Measurements from ENCODE around the gene TBX19. TPM values are rescaled to one million over a fixed set of nuclear protein-coding genes. Genes with fewer than 3 reads are reported as not detected.

The TBX19 gene
- total RNA-seq, 1 donor from 2014 or later = 1.8 TPM

DNA sequence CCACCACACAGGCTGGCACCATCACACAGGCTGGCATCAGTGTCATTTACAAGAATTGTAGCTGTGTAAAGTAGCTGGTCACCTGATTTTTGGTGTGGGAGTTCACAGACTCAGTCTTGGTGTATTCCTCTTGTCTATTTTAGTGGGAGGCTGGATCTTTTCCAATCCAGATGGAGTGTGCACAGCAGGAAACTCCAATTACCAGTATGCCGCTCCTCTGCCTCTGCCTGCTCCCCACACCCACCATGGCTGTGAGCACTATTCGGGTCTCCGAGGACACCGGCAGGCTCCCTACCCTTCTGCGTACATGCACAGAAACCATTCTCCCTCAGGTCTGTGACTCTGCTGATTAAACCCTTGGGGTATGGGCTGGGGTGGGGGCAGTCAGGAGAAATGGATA, 24.2 kb downstream of the TBX19 start:
- no peak for DNase-seq (ENCODE audit: low spot score)
- Mint-ChIP-seq H3K27me3 (ENCODE audit: low read depth) (no peaks in the 10 kb centered on the region), H3K27ac (ENCODE audit: unreplicated experiment) (no peak overlapping the region), H3K9me3 (ENCODE audit: low read depth) (no peaks in the 10 kb centered on the region), H3K4me1 (ENCODE audit: low read depth) (peaks cover 34% of the 10 kb centered on the region), H3K36me3 (ENCODE audit: low read depth) (peaks cover 6% of the 10 kb centered on the region), H3K4me3 (ENCODE audit: unreplicated experiment) (no peak overlapping the region)
- TF ChIP-seq, protein P1, sequence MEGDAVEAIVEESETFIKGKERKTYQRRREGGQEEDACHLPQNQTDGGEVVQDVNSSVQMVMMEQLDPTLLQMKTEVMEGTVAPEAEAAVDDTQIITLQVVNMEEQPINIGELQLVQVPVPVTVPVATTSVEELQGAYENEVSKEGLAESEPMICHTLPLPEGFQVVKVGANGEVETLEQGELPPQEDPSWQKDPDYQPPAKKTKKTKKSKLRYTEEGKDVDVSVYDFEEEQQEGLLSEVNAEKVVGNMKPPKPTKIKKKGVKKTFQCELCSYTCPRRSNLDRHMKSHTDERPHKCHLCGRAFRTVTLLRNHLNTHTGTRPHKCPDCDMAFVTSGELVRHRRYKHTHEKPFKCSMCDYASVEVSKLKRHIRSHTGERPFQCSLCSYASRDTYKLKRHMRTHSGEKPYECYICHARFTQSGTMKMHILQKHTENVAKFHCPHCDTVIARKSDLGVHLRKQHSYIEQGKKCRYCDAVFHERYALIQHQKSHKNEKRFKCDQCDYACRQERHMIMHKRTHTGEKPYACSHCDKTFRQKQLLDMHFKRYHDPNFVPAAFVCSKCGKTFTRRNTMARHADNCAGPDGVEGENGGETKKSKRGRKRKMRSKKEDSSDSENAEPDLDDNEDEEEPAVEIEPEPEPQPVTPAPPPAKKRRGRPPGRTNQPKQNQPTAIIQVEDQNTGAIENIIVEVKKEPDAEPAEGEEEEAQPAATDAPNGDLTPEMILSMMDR (IDR thresholded peaks at IDR 0.05) = no peak

DNA sequence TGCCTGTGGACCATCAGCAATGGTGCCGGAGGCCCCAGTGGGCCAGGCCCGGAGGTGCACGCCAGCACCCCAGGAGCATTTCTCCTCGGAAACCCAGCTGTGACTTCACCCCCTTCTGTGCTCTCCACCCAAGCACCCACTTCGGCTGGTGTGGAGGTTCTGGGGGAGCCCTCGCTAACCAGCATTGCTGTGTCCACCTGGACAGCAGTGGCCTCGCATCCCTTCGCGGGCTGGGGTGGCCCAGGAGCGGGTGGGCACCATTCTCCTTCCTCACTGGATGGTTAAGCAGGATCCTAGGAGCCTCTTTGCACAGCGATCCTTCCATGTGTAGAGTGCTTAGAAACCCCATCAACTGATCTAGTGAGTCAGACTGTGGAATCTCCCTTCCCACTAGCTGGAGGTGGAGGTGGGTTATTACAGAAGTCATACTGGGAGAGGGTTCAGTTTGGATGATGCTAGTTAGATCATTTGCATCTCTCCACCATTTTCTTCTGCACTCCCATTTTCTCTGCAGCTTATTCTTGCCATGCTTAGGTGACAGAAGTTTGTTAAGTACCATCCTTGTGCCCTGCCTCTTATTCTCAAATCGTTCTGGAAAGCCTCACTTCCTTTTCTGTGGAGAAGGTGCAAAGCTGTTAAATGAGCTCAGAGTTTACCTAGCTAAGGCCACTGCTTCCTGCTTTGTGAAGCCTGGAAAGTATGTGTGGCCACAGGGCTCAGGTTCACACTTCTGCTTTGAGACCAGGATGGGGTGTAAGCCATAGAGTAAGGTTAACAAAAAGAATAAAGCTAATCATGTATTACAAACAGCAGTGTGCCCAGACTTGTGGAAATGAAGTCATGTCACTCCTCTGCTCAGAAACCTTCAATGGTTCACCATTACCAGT, 32.3 kb downstream of the TBX19 start:
- no peak overlapping the region for H3K4me3 Mint-ChIP-seq (ENCODE audit: unreplicated experiment)
- no peak for DNase-seq (ENCODE audit: low spot score)
- H3K9me3 Mint-ChIP-seq (ENCODE audit: low read depth) = no peaks in the 10 kb centered on the region
- TF ChIP-seq, protein P1 (IDR thresholded peaks at IDR 0.05) = no peak
- H3K36me3 Mint-ChIP-seq (ENCODE audit: low read depth) = peaks cover 10% of the 10 kb centered on the region
- H3K4me1 Mint-ChIP-seq (ENCODE audit: low read depth) = no peaks in the 10 kb centered on the region
- no peaks in the 10 kb centered on the region for H3K27me3 Mint-ChIP-seq (ENCODE audit: low read depth)
- H3K27ac Mint-ChIP-seq (ENCODE audit: unreplicated experiment) = no peak overlapping the region

DNA sequence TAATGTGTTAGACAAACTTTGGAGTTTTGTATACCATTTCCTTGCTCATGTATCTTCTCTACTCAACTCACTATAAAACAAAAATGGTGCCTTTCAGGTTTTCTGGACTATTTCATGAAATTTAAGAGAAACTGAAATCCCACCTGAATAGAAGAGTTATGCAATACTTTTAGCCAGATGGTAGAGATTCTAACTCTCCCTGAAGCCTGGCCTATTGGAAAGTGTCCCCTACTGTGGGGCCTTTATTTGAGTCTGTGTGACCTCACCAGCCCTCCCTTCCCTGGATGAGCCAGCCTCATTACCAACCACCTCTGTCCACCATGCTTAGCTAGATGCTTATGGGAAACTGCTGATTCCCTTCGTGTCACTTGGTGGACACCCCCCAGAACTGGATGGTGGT, 35.5 kb downstream of the TBX19 start:
- no peak for DNase-seq (ENCODE audit: low spot score)
- H3K4me1 Mint-ChIP-seq (ENCODE audit: low read depth) = peaks cover 18% of the 10 kb centered on the region
- no peak overlapping the region for H3K4me3 Mint-ChIP-seq (ENCODE audit: unreplicated experiment)
- H3K27ac Mint-ChIP-seq (ENCODE audit: unreplicated experiment) = no peak overlapping the region
- TF ChIP-seq, protein P1 (IDR thresholded peaks at IDR 0.05) = no peak
- H3K27me3 Mint-ChIP-seq (ENCODE audit: low read depth) = no peaks in the 10 kb centered on the region
- no peaks in the 10 kb centered on the region for H3K9me3 Mint-ChIP-seq (ENCODE audit: low read depth)
- peaks cover 6% of the 10 kb centered on the region for H3K36me3 Mint-ChIP-seq (ENCODE audit: low read depth)

DNA sequence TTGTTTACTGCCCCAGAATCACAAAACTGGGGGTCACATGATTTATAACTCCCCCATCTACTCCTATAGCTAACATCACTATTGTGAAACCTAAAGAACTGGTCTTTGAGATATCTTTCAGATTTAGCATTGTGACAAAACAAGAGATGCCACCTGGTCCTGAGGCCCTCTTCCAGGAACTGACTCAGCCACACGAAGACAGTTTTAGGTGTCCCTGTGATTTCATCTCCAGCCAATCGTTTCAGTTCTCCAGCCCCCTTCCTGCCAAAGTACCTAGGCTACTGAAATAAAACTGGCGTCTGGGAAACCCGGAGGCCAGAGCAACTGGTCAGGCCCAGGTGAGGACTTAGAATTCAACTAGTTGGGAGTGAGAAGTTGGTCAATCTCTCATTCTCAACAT, 36.6 kb downstream of the TBX19 start:
- Mint-ChIP-seq H3K36me3 (ENCODE audit: low read depth) (peaks cover 6% of the 10 kb centered on the region), H3K4me3 (ENCODE audit: unreplicated experiment) (no peak overlapping the region), H3K27ac (ENCODE audit: unreplicated experiment) (no peak overlapping the region), H3K9me3 (ENCODE audit: low read depth) (no peaks in the 10 kb centered on the region), H3K27me3 (ENCODE audit: low read depth) (no peaks in the 10 kb centered on the region), H3K4me1 (ENCODE audit: low read depth) (peaks cover 25% of the 10 kb centered on the region)
- no peak for DNase-seq (ENCODE audit: low spot score)
- TF ChIP-seq, protein P1 (IDR thresholded peaks at IDR 0.05) = no peak

DNA sequence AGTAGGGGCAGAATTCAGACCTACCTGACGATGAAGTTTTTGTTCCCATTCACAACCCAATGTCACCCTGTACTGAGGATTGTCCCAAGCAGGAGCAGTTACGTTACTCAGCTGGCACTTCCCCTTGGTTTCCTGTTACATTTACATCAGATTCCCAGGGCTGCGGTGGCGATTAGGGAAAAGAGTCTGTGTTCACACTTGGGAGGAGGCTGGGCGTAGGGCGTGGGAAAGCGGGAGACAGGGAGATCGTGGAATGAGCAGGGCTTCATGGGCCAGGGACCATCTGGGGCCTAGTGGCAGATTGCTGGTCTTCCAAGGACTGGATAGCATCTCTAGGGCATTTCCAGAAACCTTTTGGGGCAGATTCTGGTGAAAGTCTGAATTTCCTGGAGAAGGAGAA, 39.0 kb downstream of the TBX19 start:
- DNase-seq (ENCODE audit: low spot score) = no peak
- peaks cover 1% of the 10 kb centered on the region for H3K9me3 Mint-ChIP-seq (ENCODE audit: low read depth)
- peaks cover 25% of the 10 kb centered on the region for H3K4me1 Mint-ChIP-seq (ENCODE audit: low read depth)
- H3K36me3 Mint-ChIP-seq (ENCODE audit: low read depth) = no peaks in the 10 kb centered on the region
- no peaks in the 10 kb centered on the region for H3K27me3 Mint-ChIP-seq (ENCODE audit: low read depth)
- H3K27ac Mint-ChIP-seq (ENCODE audit: unreplicated experiment) = peak overlapping the region; percentile 17
- TF ChIP-seq, protein P1 (IDR thresholded peaks at IDR 0.05) = no peak
- no peak overlapping the region for H3K4me3 Mint-ChIP-seq (ENCODE audit: unreplicated experiment)

All from chondrocyte (in vitro differentiated cells).